VCaP (cell line): ENCODE results near the gene KLHL2.

Experiments
- H3K27ac ChIP-seq: fragments of 450-650 bp; 2 replicates; pipeline ENCODE4 v1.5.1; 2017
- CTCF ChIP-seq: fragments of 450-650 bp; conservative IDR thresholded peaks from 2 replicates; pipeline ENCODE4 v1.5.1; 2017; ENCODE audit warnings: mild to moderate bottlenecking, moderate library complexity

Gene KLHL2

GRCh38 chr4:165368567-165368966 is 161.2 kb downstream of the KLHL2 start:
- H3K27ac ChIP-seq = no peak overlapping the region
- TF ChIP-seq CTCF = no peak

- no peak overlapping the region for H3K27ac ChIP-seq
- no peak for TF ChIP-seq CTCF
Observed at GRCh38 chr4:165369522-165369921, 162.2 kb downstream of the KLHL2 start.

GRCh38 chr4:165370530-165370929 is 163.2 kb downstream of the KLHL2 start:
- no peak overlapping the region for H3K27ac ChIP-seq
- no peak for TF ChIP-seq CTCF
